GM21526 (cell line): ENCODE measurements around the gene ZNF280A.
A peak's percentile ranks its signal among the peaks of the same experiment; 100 is the strongest.
"Not testable (repeated sequence)": the region's sequence is repeated elsewhere in the genome, so short reads cannot be mapped to it uniquely, and the experiment has no call there.

ENCODE experiments used
- ATAC-seq: cut with Tn5 transposase; IDR thresholded peaks from one replicate; pipeline ENCODE4 v1.9.1; 2021; ENCODE audit warnings: moderate library complexity; ENCODE audit not compliant: unreplicated experiment, low FRiP score

The ZNF280A gene

GRCh38 chr22:22514431-22514830 lies 5.6 kb downstream of the ZNF280A start:
- not testable (repeated sequence) for ATAC-seq

- no peak for ATAC-seq
Observed at GRCh38 chr22:22513619-22514018, 6.5 kb downstream of the ZNF280A start.

GRCh38 chr22:22512951-22513350 lies 7.1 kb downstream of the ZNF280A start:
- ATAC-seq = no peak

GRCh38 chr22:22510833-22511232 lies 9.2 kb downstream of the ZNF280A start:
- not testable (repeated sequence) for ATAC-seq

GRCh38 chr22:22509912-22510311 lies 10.2 kb downstream of the ZNF280A start:
- ATAC-seq = not testable (repeated sequence)

- peak; percentile 87 for ATAC-seq
Observed at GRCh38 chr22:22508274-22509176, 11.5 kb downstream of the ZNF280A start, which contains the start of gene ZNF280B. Gene ZNF280B (minus strand): TSS chr22:22508742. CDS start chr22:22489398, 19,344 bp downstream.

- ATAC-seq = peak; percentile 14
Observed at GRCh38 chr22:22507743-22508273, 12.3 kb downstream of the ZNF280A start.

- ATAC-seq = no peak
Observed at GRCh38 chr22:22506736-22507135, 13.3 kb downstream of the ZNF280A start.

GRCh38 chr22:22498267-22498666 lies 21.8 kb downstream of the ZNF280A start:
- no peak for ATAC-seq

GRCh38 chr22:22491589-22491988 lies 28.5 kb downstream of the ZNF280A start:
- not testable (repeated sequence) for ATAC-seq

- ATAC-seq = no peak
Observed at GRCh38 chr22:22488736-22489135, 31.3 kb downstream of the ZNF280A start.

GRCh38 chr22:22487869-22488597 lies 32.0 kb downstream of the ZNF280A start:
- no peak for ATAC-seq

GRCh38 chr22:22487059-22487458 lies 33.0 kb downstream of the ZNF280A start:
- no peak for ATAC-seq

- ATAC-seq = no peak
Observed at GRCh38 chr22:22486132-22486899, 33.8 kb downstream of the ZNF280A start.

- no peak for ATAC-seq
Observed at GRCh38 chr22:22485524-22485923, 34.5 kb downstream of the ZNF280A start.

- no peak for ATAC-seq
Observed at GRCh38 chr22:22484023-22484422, 36.0 kb downstream of the ZNF280A start.

GRCh38 chr22:22480940-22481339 lies 39.1 kb downstream of the ZNF280A start:
- ATAC-seq = no peak

- ATAC-seq = no peak
Observed at GRCh38 chr22:22479999-22480532, 40.0 kb downstream of the ZNF280A start.

- ATAC-seq = no peak
Observed at GRCh38 chr22:22479116-22479515, 41.0 kb downstream of the ZNF280A start.

GRCh38 chr22:22478470-22478869 lies 41.6 kb downstream of the ZNF280A start:
- ATAC-seq = no peak
